Parathyroid adenoma (tissue), 2 donors: Measurements from ENCODE around the gene NOS1AP.
"Not testable (repeated sequence)": the region's sequence is repeated elsewhere in the genome, so short reads cannot be mapped to it uniquely, and the experiment has no call there.

Experiments
- H2AFZ ChIP-seq: fragments of 300-600 bp; sonication (generic); one replicate; pipeline ENCODE4 v1.7.0; 2017; ENCODE audit warnings: antibody characterized with exemption, mild to moderate bottlenecking
- H3K27ac ChIP-seq: fragments of 300-600 bp; sonication (generic); one replicate; pipeline ENCODE4 v1.7.0; 2017
- H3K27me3 ChIP-seq: fragments of 300-600 bp; sonication (generic); one replicate; pipeline ENCODE4 v1.7.0; 2017; ENCODE audit warnings: low read length; ENCODE audit not compliant: control insufficient read depth, insufficient read depth
- H3K36me3 ChIP-seq: fragments of 300-600 bp; sonication (generic); one replicate; pipeline ENCODE4 v1.7.0; 2017; ENCODE audit warnings: low read length; ENCODE audit not compliant: control insufficient read depth, insufficient read depth
- H3K4me1 ChIP-seq: fragments of 300-600 bp; sonication (generic); one replicate; pipeline ENCODE4 v1.7.0; 2017; ENCODE audit warnings: control low read depth
- H3K4me2 ChIP-seq: fragments of 300-600 bp; sonication (generic); one replicate; pipeline ENCODE4 v1.7.0; 2017; ENCODE audit warnings: low read length
- H3K4me3 ChIP-seq: fragments of 300-600 bp; sonication (generic); one replicate; pipeline ENCODE4 v1.7.0; 2017; ENCODE audit warnings: low read depth, low read length
- H3K79me2 ChIP-seq: fragments of 300-600 bp; sonication (generic); one replicate; pipeline ENCODE4 v1.7.0; 2017; ENCODE audit warnings: control low read depth
- H3K9ac ChIP-seq: fragments of 300-600 bp; sonication (generic); one replicate; pipeline ENCODE4 v1.7.0; 2017; ENCODE audit warnings: mild to moderate bottlenecking
- H3K9me3 ChIP-seq: fragments of 300-600 bp; sonication (generic); one replicate; pipeline ENCODE4 v1.7.0; 2017; ENCODE audit warnings: low read length; ENCODE audit not compliant: control insufficient read depth
- TF ChIP-seq, protein P1 (sequence below): fragments of 300-600 bp; sonication (generic); IDR thresholded peaks from one replicate; pipeline ENCODE4 v1.7.0; 2017; ENCODE audit warnings: antibody characterized with exemption, mild to moderate bottlenecking
- donor health status: primary hyperparathyroidism.

NOS1AP gene

GRCh38 chr1:162416215-162416614, 346.7 kb downstream of the NOS1AP start:
- H3K27me3 ChIP-seq = no peaks in the 10 kb centered on the region
- H3K27ac ChIP-seq = no peak overlapping the region
- no peak overlapping the region for H2AFZ ChIP-seq
- TF ChIP-seq, protein P1, sequence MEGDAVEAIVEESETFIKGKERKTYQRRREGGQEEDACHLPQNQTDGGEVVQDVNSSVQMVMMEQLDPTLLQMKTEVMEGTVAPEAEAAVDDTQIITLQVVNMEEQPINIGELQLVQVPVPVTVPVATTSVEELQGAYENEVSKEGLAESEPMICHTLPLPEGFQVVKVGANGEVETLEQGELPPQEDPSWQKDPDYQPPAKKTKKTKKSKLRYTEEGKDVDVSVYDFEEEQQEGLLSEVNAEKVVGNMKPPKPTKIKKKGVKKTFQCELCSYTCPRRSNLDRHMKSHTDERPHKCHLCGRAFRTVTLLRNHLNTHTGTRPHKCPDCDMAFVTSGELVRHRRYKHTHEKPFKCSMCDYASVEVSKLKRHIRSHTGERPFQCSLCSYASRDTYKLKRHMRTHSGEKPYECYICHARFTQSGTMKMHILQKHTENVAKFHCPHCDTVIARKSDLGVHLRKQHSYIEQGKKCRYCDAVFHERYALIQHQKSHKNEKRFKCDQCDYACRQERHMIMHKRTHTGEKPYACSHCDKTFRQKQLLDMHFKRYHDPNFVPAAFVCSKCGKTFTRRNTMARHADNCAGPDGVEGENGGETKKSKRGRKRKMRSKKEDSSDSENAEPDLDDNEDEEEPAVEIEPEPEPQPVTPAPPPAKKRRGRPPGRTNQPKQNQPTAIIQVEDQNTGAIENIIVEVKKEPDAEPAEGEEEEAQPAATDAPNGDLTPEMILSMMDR = no peak
- no peaks in the 10 kb centered on the region for H3K79me2 ChIP-seq
- no peaks in the 10 kb centered on the region for H3K4me1 ChIP-seq
- H3K9ac ChIP-seq = no peak overlapping the region
- no peak overlapping the region for H3K4me2 ChIP-seq
- no peak overlapping the region for H3K4me3 ChIP-seq
- no peaks in the 10 kb centered on the region for H3K9me3 ChIP-seq
- H3K36me3 ChIP-seq = no peaks in the 10 kb centered on the region

GRCh38 chr1:162416909-162417308, 347.4 kb downstream of the NOS1AP start:
- Histone ChIP-seq H3K79me2 (no peaks in the 10 kb centered on the region), H3K27me3 (no peaks in the 10 kb centered on the region), H3K9ac (no peak overlapping the region), H3K36me3 (no peaks in the 10 kb centered on the region), H2AFZ (no peak overlapping the region), H3K4me3 (no peak overlapping the region), H3K27ac (no peak overlapping the region), H3K9me3 (no peaks in the 10 kb centered on the region), H3K4me2 (no peak overlapping the region), H3K4me1 (peaks cover 5% of the 10 kb centered on the region)
- TF ChIP-seq, protein P1 = no peak

DNA sequence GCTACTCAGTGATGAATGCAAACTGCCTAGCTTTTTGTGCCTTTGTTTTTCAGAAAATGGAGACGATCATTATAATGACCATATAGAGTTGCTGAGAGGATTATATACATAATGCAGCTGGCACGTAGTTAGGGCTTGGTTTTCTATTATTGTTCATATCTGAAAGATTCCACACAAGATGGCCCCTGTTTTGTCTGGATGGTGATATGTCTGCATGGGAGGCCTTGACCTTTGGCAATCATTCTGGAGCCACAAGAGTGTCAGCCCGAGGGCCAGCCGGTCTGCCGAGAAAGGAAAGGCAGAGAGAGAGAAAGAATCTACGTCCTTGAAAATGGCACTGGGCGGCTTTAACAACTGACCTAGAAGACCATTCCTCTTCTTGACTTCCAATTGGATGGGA, 348.2 kb downstream of the NOS1AP start:
- Histone ChIP-seq H2AFZ (no peak overlapping the region), H3K9me3 (no peaks in the 10 kb centered on the region), H3K36me3 (no peaks in the 10 kb centered on the region), H3K4me1 (peaks cover 11% of the 10 kb centered on the region), H3K4me3 (no peak overlapping the region), H3K27me3 (no peaks in the 10 kb centered on the region), H3K9ac (no peak overlapping the region), H3K4me2 (no peak overlapping the region), H3K27ac (no peak overlapping the region), H3K79me2 (no peaks in the 10 kb centered on the region)
- TF ChIP-seq, protein P1 = no peak

- not testable (repeated sequence) for H3K27me3 ChIP-seq, H3K9me3 ChIP-seq, H2AFZ ChIP-seq, H3K9ac ChIP-seq, H3K79me2 ChIP-seq, H3K4me3 ChIP-seq, H3K36me3 ChIP-seq, H3K27ac ChIP-seq, H3K4me2 ChIP-seq
- H3K4me1 ChIP-seq = peaks cover 11% of the 10 kb centered on the region
These were observed 349.1 kb downstream of the NOS1AP start for GRCh38 chr1:162418584-162418983.

DNA sequence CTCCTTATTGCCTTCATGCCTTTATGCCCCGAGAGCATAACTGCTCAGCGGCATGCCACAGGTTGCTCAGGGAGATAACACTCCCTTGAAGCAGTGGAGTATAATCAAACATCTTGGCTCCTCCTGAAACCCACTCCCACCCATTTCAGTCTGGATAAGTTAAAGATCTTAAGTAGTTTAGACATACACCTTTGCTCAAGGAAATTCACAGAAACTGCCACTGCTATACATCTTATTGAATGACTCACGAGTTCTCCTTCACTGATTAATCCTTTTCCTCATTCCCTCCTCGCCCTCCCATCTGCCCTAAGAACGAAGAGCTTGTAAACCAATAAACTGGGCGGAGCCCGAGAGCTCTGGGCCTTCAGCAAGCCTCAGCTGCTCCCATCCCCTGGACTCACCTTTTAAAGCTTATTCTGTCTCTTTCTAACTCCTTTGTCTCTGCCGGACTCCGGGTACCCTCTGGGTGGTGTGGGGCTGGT, 350.0 kb downstream of the NOS1AP start:
- not testable (repeated sequence) for H3K4me2 ChIP-seq
- H3K4me1 ChIP-seq = peaks cover 11% of the 10 kb centered on the region

More for the DNA sequence above, 350.0 kb downstream of the NOS1AP start:
- not testable (repeated sequence) for H3K27ac ChIP-seq, H3K9ac ChIP-seq, H2AFZ ChIP-seq, H3K4me3 ChIP-seq, H3K79me2 ChIP-seq, H3K36me3 ChIP-seq, H3K9me3 ChIP-seq, H3K27me3 ChIP-seq
